Renal pelvis (tissue), 4 donors: ENCODE measurements around the gene RASSF7. TPM values are rescaled to one million over a fixed set of nuclear protein-coding genes. Genes with fewer than 3 reads are reported as not detected.

ENCODE experiments used
- DNase-seq: peaks from one replicate; pipeline ENCODE4 v3.0.0-alpha.2; 2013
- polyA plus RNA-seq, 3 donors: library from polyadenylated mRNA; unstranded; fragments of 120-200 nt; gene quantifications; one replicate each; pipeline ENCODE4 v1.2.1, GENCODE V29; 2013; ENCODE audit not compliant: insufficient read length in 3 of 3

Gene RASSF7
- polyA plus RNA-seq, 3 donors: 58.0 to 66.3 (median 64.5) TPM

GRCh38 chr11:529728-530411, 30.9 kb upstream of the RASSF7 start:
- no peak for DNase-seq

GRCh38 chr11:530960-531831, 29.6 kb upstream of the RASSF7 start:
- DNase-seq: no peak

- no peak for DNase-seq
Observed at GRCh38 chr11:531919-532526, 28.7 kb upstream of the RASSF7 start.

GRCh38 chr11:532527-532985, 28.2 kb upstream of the RASSF7 start:
- DNase-seq: no peak

GRCh38 chr11:532986-533585, 27.7 kb upstream of the RASSF7 start:
- no peak for DNase-seq

- DNase-seq: no peak
Observed at GRCh38 chr11:533586-534395, 27.0 kb upstream of the RASSF7 start.

- DNase-seq: no peak
Observed at GRCh38 chr11:534396-535209, 26.2 kb upstream of the RASSF7 start.

GRCh38 chr11:535210-535518, 25.6 kb upstream of the RASSF7 start:
- DNase-seq: no peak

- peak; percentile 93 for DNase-seq
Observed at GRCh38 chr11:535519-536454, 25.0 kb upstream of the RASSF7 start, which contains the start of gene HRAS. Gene HRAS (minus strand): TSS chr11:535576.

- DNase-seq: peak; percentile 74
Observed at GRCh38 chr11:536841-537621, 23.7 kb upstream of the RASSF7 start, which contains the start of gene LRRC56. Gene LRRC56 (plus strand): TSS chr11:537527. CDS start chr11:540685, 3,158 bp downstream.

GRCh38 chr11:537622-538430, 22.9 kb upstream of the RASSF7 start:
- no peak for DNase-seq

- no peak for DNase-seq
Observed at GRCh38 chr11:538431-539051, 22.2 kb upstream of the RASSF7 start.

- no peak for DNase-seq
Observed at GRCh38 chr11:539971-540481, 20.7 kb upstream of the RASSF7 start.

GRCh38 chr11:540583-541432, 20.0 kb upstream of the RASSF7 start:
- no peak for DNase-seq

- DNase-seq: no peak
Observed at GRCh38 chr11:541433-541885, 19.3 kb upstream of the RASSF7 start.

- DNase-seq: no peak
Observed at GRCh38 chr11:544817-545166, 16.0 kb upstream of the RASSF7 start.
